ENCODE measurements around the gene IDH1. TPM values are rescaled to one million over a fixed set of nuclear protein-coding genes. Genes with fewer than 3 reads are reported as not detected.
"Not testable (repeated sequence)": the region's sequence is repeated elsewhere in the genome, so short reads cannot be mapped to it uniquely, and the experiment has no call there.

Gene IDH1
- total RNA-seq, 1 experiment from 2014 or later: 50.6 TPM

GRCh38 chr2:208266936-208267335 is 12.1 kb upstream of the IDH1 start:
- H2AFZ ChIP-seq (ENCODE audit: low read length): no peak overlapping the region
- H4K20me1 ChIP-seq (ENCODE audit: insufficient read depth, low read depth, low read length): no peaks in the 10 kb centered on the region
- H3K4me2 ChIP-seq (ENCODE audit: low read depth, low read length, poor library complexity, severe bottlenecking): peak overlapping the region; percentile 81
- H3K9me2 ChIP-seq (replicated peaks; ENCODE audit: insufficient read depth, low read length): no peaks in the 10 kb centered on the region
- DNase-seq: no peak
- peaks cover 6% of the 10 kb centered on the region; the same call in 1 of the 2 replicates for H3K36me3 ChIP-seq (ENCODE audit: insufficient read depth, low read length)
- peak overlapping the region; percentile 74 for H3K4me3 ChIP-seq (ENCODE audit: low read length)
- peak overlapping the region; percentile 85 for H3K9ac ChIP-seq (ENCODE audit: low read length)
- no peaks in the 10 kb centered on the region for H3K27me3 ChIP-seq (ENCODE audit: low read length)
- peaks cover 42% of the 10 kb centered on the region for H3K4me1 ChIP-seq (ENCODE audit: low read length)
- H3K79me2 ChIP-seq (ENCODE audit: low read length): peaks cover 52% of the 10 kb centered on the region
- no peaks in the 10 kb centered on the region for H3K9me3 ChIP-seq (ENCODE audit: low read length)
- H3K27ac ChIP-seq (ENCODE audit: low read length): peak overlapping the region; percentile 81

GRCh38 chr2:208266553-208266893 is 11.7 kb upstream of the IDH1 start:
- DNase-seq: peak; percentile 56
- Histone ChIP-seq H3K27me3 (ENCODE audit: low read length) (no peaks in the 10 kb centered on the region), H3K9me2 (replicated peaks; ENCODE audit: insufficient read depth, low read length) (no peaks in the 10 kb centered on the region), H4K20me1 (ENCODE audit: insufficient read depth, low read depth, low read length) (no peaks in the 10 kb centered on the region), H3K4me1 (ENCODE audit: low read length) (peaks cover 42% of the 10 kb centered on the region), H2AFZ (ENCODE audit: low read length) (no peak overlapping the region; the same call in 1 of the 2 replicates), H3K27ac (ENCODE audit: low read length) (peak overlapping the region; percentile 81), H3K9ac (ENCODE audit: low read length) (peak overlapping the region; percentile 85), H3K36me3 (ENCODE audit: insufficient read depth, low read length) (peaks cover 4% of the 10 kb centered on the region; the same call in 1 of the 2 replicates), H3K4me2 (ENCODE audit: low read depth, low read length, poor library complexity, severe bottlenecking) (peak overlapping the region; percentile 81), H3K4me3 (ENCODE audit: low read length) (peak overlapping the region; percentile 74), H3K9me3 (ENCODE audit: low read length) (no peaks in the 10 kb centered on the region), H3K79me2 (ENCODE audit: low read length) (peaks cover 49% of the 10 kb centered on the region)

- no peaks in the 10 kb centered on the region for H3K36me3 ChIP-seq (ENCODE audit: insufficient read depth, low read length)
- H3K27ac ChIP-seq (ENCODE audit: low read length): peak within 1 kb of the TSS; percentile 81
- peak within 1 kb of the TSS; percentile 85 for H2AFZ ChIP-seq (ENCODE audit: low read length)
- H3K9me2 ChIP-seq (replicated peaks; ENCODE audit: insufficient read depth, low read length): no peaks in the 10 kb centered on the region
- peak within 1 kb of the TSS; percentile 81 for H3K4me2 ChIP-seq (ENCODE audit: low read depth, low read length, poor library complexity, severe bottlenecking)
- H3K9me3 ChIP-seq (ENCODE audit: low read length): no peaks in the 10 kb centered on the region
- H3K79me2 ChIP-seq (ENCODE audit: low read length): peaks cover 44% of the 10 kb centered on the region
- DNase-seq: peak; percentile 98
- H3K9ac ChIP-seq (ENCODE audit: low read length): peak within 1 kb of the TSS; percentile 85
- H3K4me3 ChIP-seq (ENCODE audit: low read length): peak within 1 kb of the TSS; percentile 74
- H3K27me3 ChIP-seq (ENCODE audit: low read length): no peaks in the 10 kb centered on the region
- no peaks in the 10 kb centered on the region for H4K20me1 ChIP-seq (ENCODE audit: insufficient read depth, low read depth, low read length)
- H3K4me1 ChIP-seq (ENCODE audit: low read length): peaks cover 42% of the 10 kb centered on the region
Measured at GRCh38 chr2:208265801-208266552, 11.1 kb upstream of the IDH1 start, which contains the start of gene PIKFYVE. Gene PIKFYVE, plus strand, starts transcription at chr2:208266255. Its CDS starts 5,265 bp downstream, at chr2:208271520.

GRCh38 chr2:208265371-208265800 is 10.5 kb upstream of the IDH1 start:
- H3K27ac ChIP-seq (ENCODE audit: low read length): peak overlapping the region; percentile 81
- no peaks in the 10 kb centered on the region for H3K9me3 ChIP-seq (ENCODE audit: low read length)
- peaks cover 40% of the 10 kb centered on the region for H3K79me2 ChIP-seq (ENCODE audit: low read length)
- H3K4me3 ChIP-seq (ENCODE audit: low read length): peak overlapping the region; percentile 74
- H2AFZ ChIP-seq (ENCODE audit: low read length): peak overlapping the region; percentile 85
- H3K27me3 ChIP-seq (ENCODE audit: low read length): no peaks in the 10 kb centered on the region
- H4K20me1 ChIP-seq (ENCODE audit: insufficient read depth, low read depth, low read length): no peaks in the 10 kb centered on the region
- H3K4me1 ChIP-seq (ENCODE audit: low read length): peaks cover 42% of the 10 kb centered on the region
- peak overlapping the region; percentile 81 for H3K4me2 ChIP-seq (ENCODE audit: low read depth, low read length, poor library complexity, severe bottlenecking)
- peak; percentile 85 for DNase-seq
- no peaks in the 10 kb centered on the region for H3K9me2 ChIP-seq (replicated peaks; ENCODE audit: insufficient read depth, low read length)
- H3K36me3 ChIP-seq (ENCODE audit: insufficient read depth, low read length): no peaks in the 10 kb centered on the region
- H3K9ac ChIP-seq (ENCODE audit: low read length): peak overlapping the region; percentile 85

- H3K4me1 ChIP-seq (ENCODE audit: low read length): peaks cover 25% of the 10 kb centered on the region
- H3K9me3 ChIP-seq (ENCODE audit: low read length); H3K4me3 ChIP-seq (ENCODE audit: low read length); DNase-seq; H3K9me2 ChIP-seq (replicated peaks; ENCODE audit: insufficient read depth, low read length); H3K9ac ChIP-seq (ENCODE audit: low read length); H4K20me1 ChIP-seq (ENCODE audit: insufficient read depth, low read depth, low read length); H3K27me3 ChIP-seq (ENCODE audit: low read length); H3K27ac ChIP-seq (ENCODE audit: low read length); H3K36me3 ChIP-seq (ENCODE audit: insufficient read depth, low read length); H3K4me2 ChIP-seq (ENCODE audit: low read depth, low read length, poor library complexity, severe bottlenecking); H2AFZ ChIP-seq (ENCODE audit: low read length): not testable (repeated sequence)
- H3K79me2 ChIP-seq (ENCODE audit: low read length): peaks cover 24% of the 10 kb centered on the region
Measured at GRCh38 chr2:208256849-208257813, 2.3 kb upstream of the IDH1 start.

- peaks cover 33% of the 10 kb centered on the region for H3K79me2 ChIP-seq (ENCODE audit: low read length)
- H3K27me3 ChIP-seq (ENCODE audit: low read length): no peaks in the 10 kb centered on the region
- no peaks in the 10 kb centered on the region for H3K9me2 ChIP-seq (replicated peaks; ENCODE audit: insufficient read depth, low read length)
- H2AFZ ChIP-seq (ENCODE audit: low read length): no peak overlapping the region
- peak overlapping the region; percentile 85 for H3K4me2 ChIP-seq (ENCODE audit: low read depth, low read length, poor library complexity, severe bottlenecking)
- DNase-seq: no peak
- peaks cover 17% of the 10 kb centered on the region for H3K36me3 ChIP-seq (ENCODE audit: insufficient read depth, low read length)
- no peaks in the 10 kb centered on the region for H3K9me3 ChIP-seq (ENCODE audit: low read length)
- H3K27ac ChIP-seq (ENCODE audit: low read length): no peak overlapping the region
- H3K4me1 ChIP-seq (ENCODE audit: low read length): peaks cover 27% of the 10 kb centered on the region
- H3K4me3 ChIP-seq (ENCODE audit: low read length): no peak overlapping the region
- no peak overlapping the region for H3K9ac ChIP-seq (ENCODE audit: low read length)
- no peaks in the 10 kb centered on the region for H4K20me1 ChIP-seq (ENCODE audit: insufficient read depth, low read depth, low read length)
Measured at GRCh38 chr2:208256192-208256782, 1.4 kb upstream of the IDH1 start.

GRCh38 chr2:208255557-208256106 is 761 bp upstream of the IDH1 start:
- Histone ChIP-seq H3K9me3 (ENCODE audit: low read length) (no peaks in the 10 kb centered on the region), H3K36me3 (ENCODE audit: insufficient read depth, low read length) (peaks cover 23% of the 10 kb centered on the region), H3K9ac (ENCODE audit: low read length) (peak overlapping the region; percentile 85), H2AFZ (ENCODE audit: low read length) (peak overlapping the region; percentile 73), H3K4me3 (ENCODE audit: low read length) (peak overlapping the region; percentile 98), H3K9me2 (replicated peaks; ENCODE audit: insufficient read depth, low read length) (no peaks in the 10 kb centered on the region), H3K79me2 (ENCODE audit: low read length) (peaks cover 36% of the 10 kb centered on the region), H3K4me1 (ENCODE audit: low read length) (peaks cover 27% of the 10 kb centered on the region), H3K4me2 (ENCODE audit: low read depth, low read length, poor library complexity, severe bottlenecking) (peak overlapping the region; percentile 85), H3K27me3 (ENCODE audit: low read length) (no peaks in the 10 kb centered on the region), H4K20me1 (ENCODE audit: insufficient read depth, low read depth, low read length) (no peaks in the 10 kb centered on the region), H3K27ac (ENCODE audit: low read length) (peak overlapping the region; percentile 35; the same call in 1 of the 2 replicates)
- DNase-seq: no peak
